K562 (cell line): ENCODE measurements around the gene COA6. TPM values are rescaled to one million over a fixed set of nuclear protein-coding genes. Genes with fewer than 3 reads are reported as not detected.

Experiments
- AFF1 ChIP-seq, 2 experiments: fragments of 450-650 bp; IDR thresholded peaks; 2 replicates each; pipeline ENCODE4 v1.6.1; 2018; ENCODE audit warnings: mild to moderate bottlenecking in 2 of 2, low read depth in 1 of 2; ENCODE audit not compliant: partially characterized antibody in 2 of 2
- ARID1B ChIP-seq: fragments of 450-650 bp; IDR thresholded peaks from 2 replicates; pipeline ENCODE4 v1.6.1; 2016; ENCODE audit warnings: antibody characterized with exemption, mild to moderate bottlenecking, inconsistent platforms
- ATF1 ChIP-seq, 2 experiments: fragments of 450-650 bp in 1 of 2; IDR thresholded peaks; 2 replicates each; pipeline ENCODE4 v1.6.1; 2016; ENCODE audit warnings: missing compliant biosample characterization in 1 of 2, missing genetic modification characterization in 1 of 2
- BCLAF1 ChIP-seq, 2 experiments: fragments of 450-650 bp in 1 of 2; IDR thresholded peaks; 2 replicates each; pipeline ENCODE4 v1.6.1; 2011 to 2017; ENCODE audit warnings: low read depth in 2 of 2, antibody characterized with exemption in 1 of 2, borderline replicate concordance in 1 of 2, low read length in 1 of 2, mild to moderate bottlenecking in 1 of 2, mixed read lengths in 1 of 2; ENCODE audit not compliant: control insufficient read depth in 1 of 2
- FOXJ2 ChIP-seq: fragments of 200-800 bp; sonication (Bioruptor generic); IDR thresholded peaks from 2 replicates; pipeline ENCODE4 v1.6.1; 2016; ENCODE audit warnings: missing genetic modification characterization, missing compliant biosample characterization
- GABPA ChIP-seq: fragments of 200-800 bp; sonication (Bioruptor generic); conservative IDR thresholded peaks from 2 replicates; pipeline ENCODE4 v1.6.1; 2016; ENCODE audit warnings: low read depth, missing genetic modification characterization, missing compliant biosample characterization
- GTF2E2 ChIP-seq: fragments of 200-800 bp; sonication (Bioruptor generic); IDR thresholded peaks from 2 replicates; pipeline ENCODE4 v1.6.1; 2016; ENCODE audit warnings: missing genetic modification characterization, missing compliant biosample characterization
- KAT7 ChIP-seq: sonication (generic); formaldehyde crosslinking; IDR thresholded peaks from 2 replicates; pipeline ENCODE4 v1.8.0; 2022; ENCODE audit warnings: missing genetic modification reagents, mild to moderate bottlenecking, borderline replicate concordance
- KLF6 ChIP-seq: fragments of 250-450 bp; sonication (Bioruptor Pico); IDR thresholded peaks from 2 replicates; pipeline ENCODE4 v1.4.0; 2020; ENCODE audit warnings: mild to moderate bottlenecking, moderate library complexity, borderline replicate concordance
- MXI1 ChIP-seq: IDR thresholded peaks from 2 replicates; pipeline ENCODE4 v1.6.1; 2011; ENCODE audit warnings: low read depth, mild to moderate bottlenecking, improper control_type of control experiment, low read length
- SMARCA5 ChIP-seq: fragments of 450-650 bp; IDR thresholded peaks from 2 replicates; pipeline ENCODE4 v1.6.1; 2016
- ZBTB17 ChIP-seq: fragments of 450-650 bp; formaldehyde crosslinking; IDR thresholded peaks from 2 replicates; pipeline ENCODE4 v1.4.0; 2020; ENCODE audit warnings: mild to moderate bottlenecking
- ZNF282 ChIP-seq: sonication (generic); formaldehyde crosslinking; IDR thresholded peaks from 2 replicates; pipeline ENCODE4 v1.8.1; 2023; ENCODE audit warnings: missing genetic modification reagents
- ZNF589 ChIP-seq: fragments of 200-800 bp; sonication (Bioruptor generic); IDR thresholded peaks from 2 replicates; pipeline ENCODE4 v1.6.1; 2016; ENCODE audit warnings: low read depth, missing genetic modification characterization, missing compliant biosample characterization
- polyA plus RNA-seq, 8 experiments: library from polyadenylated mRNA; depleted of rRNA in 4 of 8; stranded (reverse) in 5 of 8; unstranded in 3 of 8; fragments of >200 nt; fragmentation: Nextera tagmentation in 2 of 8; fragmentation: Illumina TruSeq in 1 of 8; extraction: Ambion mirVana in 2 of 8; extraction: Trizol in 1 of 8; gene quantifications; 2 replicates each; pipeline versions ENCODE4 v1.2.1 to v1.2.3, GENCODE V29; 2011 to 2014; ENCODE audit warnings: inconsistent platforms in 1 of 8, missing spikeins in 1 of 8
- total RNA-seq, 7 experiments: library from RNA; depleted of rRNA in 6 of 7; stranded (reverse); fragments of >200 nt in 6 of 7; fragmentation: Illumina TruSeq in 2 of 7; extraction: Trizol in 2 of 7; gene quantifications; 2 replicates each; pipeline versions ENCODE4 v1.2.1 to v1.2.3, GENCODE V29; 2011 to 2021; ENCODE audit warnings: low replicate concordance in 1 of 7
- TF ChIP-seq, protein P1 (sequence below): fragments of 200-400 bp; formaldehyde crosslinking; IDR thresholded peaks from 2 replicates; pipeline ENCODE4 v1.6.1; 2017; ENCODE audit warnings: mild to moderate bottlenecking, low read depth, low read length, moderate library complexity

The COA6 gene
- total and polyA plus RNA-seq, 9 of the 15 experiments (the other 6 are each of a cell fraction or from before 2014, with no cell fraction given), result 77.7 to 187 (median 134) TPM

GRCh38 chr1:234373064-234373958, at the start of gene COA6 (continued):
- TF ChIP-seq KLF6 (CRISPR knock-in tag), result peak; percentile 45; the same call in 1 of the 2 replicates
- TF ChIP-seq GTF2E2 (tag), result peak; percentile 97
- TF ChIP-seq, protein P1, sequence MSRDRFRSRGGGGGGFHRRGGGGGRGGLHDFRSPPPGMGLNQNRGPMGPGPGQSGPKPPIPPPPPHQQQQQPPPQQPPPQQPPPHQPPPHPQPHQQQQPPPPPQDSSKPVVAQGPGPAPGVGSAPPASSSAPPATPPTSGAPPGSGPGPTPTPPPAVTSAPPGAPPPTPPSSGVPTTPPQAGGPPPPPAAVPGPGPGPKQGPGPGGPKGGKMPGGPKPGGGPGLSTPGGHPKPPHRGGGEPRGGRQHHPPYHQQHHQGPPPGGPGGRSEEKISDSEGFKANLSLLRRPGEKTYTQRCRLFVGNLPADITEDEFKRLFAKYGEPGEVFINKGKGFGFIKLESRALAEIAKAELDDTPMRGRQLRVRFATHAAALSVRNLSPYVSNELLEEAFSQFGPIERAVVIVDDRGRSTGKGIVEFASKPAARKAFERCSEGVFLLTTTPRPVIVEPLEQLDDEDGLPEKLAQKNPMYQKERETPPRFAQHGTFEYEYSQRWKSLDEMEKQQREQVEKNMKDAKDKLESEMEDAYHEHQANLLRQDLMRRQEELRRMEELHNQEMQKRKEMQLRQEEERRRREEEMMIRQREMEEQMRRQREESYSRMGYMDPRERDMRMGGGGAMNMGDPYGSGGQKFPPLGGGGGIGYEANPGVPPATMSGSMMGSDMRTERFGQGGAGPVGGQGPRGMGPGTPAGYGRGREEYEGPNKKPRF, result no peak
- peak; percentile 98; the same call in 1 of the 2 replicates for TF ChIP-seq KAT7 (CRISPR knock-in tag)
- peak; percentile 100 for TF ChIP-seq GABPA (tag)
- TF ChIP-seq AFF1 (IDR thresholded peaks at IDR 0.05; ENCODE audit: low read depth in 1 of 2, partially characterized antibody in 2 of 2), result peak; percentile 74 to 85
- peak; percentile 89; the same call in 1 of the 2 replicates for TF ChIP-seq ZNF589 (CRISPR knock-in tag)
- 0 out of 2 replicates have a peak, but pooled peaks have one; percentile 11 for TF ChIP-seq MXI1
- peak in 1 of 2 experiments; percentile 78; a peak in 1 of 4 replicates for TF ChIP-seq BCLAF1 (IDR thresholded peaks at IDR 0.05; ENCODE audit: borderline replicate concordance in 1 of 2, control insufficient read depth in 1 of 2, low read depth in 2 of 2, low read length in 1 of 2)
- TF ChIP-seq ATF1 (CRISPR knock-in tag; IDR thresholded peaks at IDR 0.05), result no peak
- peak; percentile 96 for TF ChIP-seq ATF1 (tag; IDR thresholded peaks at IDR 0.05)
- peak; percentile 53; the same call in 1 of the 2 replicates for TF ChIP-seq FOXJ2 (tag)
- peak; percentile 81 for TF ChIP-seq SMARCA5
- TF ChIP-seq ARID1B, result no peak; the same call in 1 of the 2 replicates
- TF ChIP-seq ZBTB17 (CRISPR knock-in tag), result peak; percentile 59; the same call in 1 of the 2 replicates
- peak; percentile 81; the same call in 1 of the 2 replicates for TF ChIP-seq ZNF282 (CRISPR knock-in tag)
